CD8-positive, alpha-beta memory T cell (primary cell): Measurements from ENCODE around the gene ANGPTL1. TPM values are rescaled to one million over a fixed set of nuclear protein-coding genes. Genes with fewer than 3 reads are reported as not detected.
"Not testable (repeated sequence)": the region's sequence is repeated elsewhere in the genome, so short reads cannot be mapped to it uniquely, and the experiment has no call there.

ENCODE experiments used
- CTCF ChIA-PET: fragments of 350-600 bp; sonication (Branson Sonifier 250); formaldehyde crosslinking; loops from one replicate; lab custom pipeline; 2021; ENCODE audit warnings: antibody characterized with exemption; lab: Charles Lee
- POLR2A ChIA-PET: fragments of 350-600 bp; sonication (Branson Sonifier 250); formaldehyde crosslinking; loops from one replicate; lab custom pipeline; 2021; ENCODE audit warnings: antibody characterized with exemption; lab: Charles Lee
- DNase-seq, 5 donors: peaks; one replicate each; pipeline versions ENCODE4 v3.0.0 to v3.0.0-alpha.2; 2020 to 2022; ENCODE audit warnings: mixed read lengths in 1 of 5
- H3K27ac ChIP-seq: one replicate; pipeline ENCODE4 v1.7.0; 2013; ENCODE audit warnings: low read depth, mild to moderate bottlenecking, low read length, moderate library complexity
- H3K27me3 ChIP-seq: 2 replicates; pipeline ENCODE4 v1.7.0; 2013; ENCODE audit warnings: low read length, mild to moderate bottlenecking; ENCODE audit not compliant: insufficient read depth, poor library complexity, severe bottlenecking
- H3K36me3 ChIP-seq: 2 replicates; pipeline ENCODE4 v1.7.0; 2013; ENCODE audit warnings: mild to moderate bottlenecking, low read length, moderate library complexity; ENCODE audit not compliant: insufficient read depth
- H3K4me1 ChIP-seq: 2 replicates; pipeline ENCODE4 v1.7.0; 2013; ENCODE audit warnings: mild to moderate bottlenecking, low read length, moderate library complexity; ENCODE audit not compliant: insufficient read depth
- H3K4me3 ChIP-seq: 2 replicates; pipeline ENCODE4 v1.7.0; 2013; ENCODE audit warnings: mild to moderate bottlenecking, low read length
- H3K9me3 ChIP-seq: 2 replicates; pipeline ENCODE4 v1.7.0; 2013; ENCODE audit warnings: mild to moderate bottlenecking, low read length
- H3K27ac Mint-ChIP-seq, 8 donors: one replicate each; pipeline ENCODE4 v1.8.0; 2020 to 2021; ENCODE audit warnings: mixed read lengths in 8 of 8, mild to moderate bottlenecking in 6 of 8, inconsistent platforms in 3 of 8, moderate library complexity in 3 of 8
- H3K27me3 Mint-ChIP-seq, 2 donors: one replicate each; pipeline ENCODE4 v1.8.0; 2020 to 2021; ENCODE audit warnings: mixed read lengths in 2 of 2, mild to moderate bottlenecking in 1 of 2, moderate library complexity in 1 of 2
- H3K36me3 Mint-ChIP-seq, 3 donors: one replicate each; pipeline ENCODE4 v1.8.0; 2020 to 2021; ENCODE audit warnings: mixed read lengths in 3 of 3, inconsistent platforms in 1 of 3, mild to moderate bottlenecking in 1 of 3
- H3K4me1 Mint-ChIP-seq, 3 donors: one replicate each; pipeline ENCODE4 v1.8.0; 2020 to 2021; ENCODE audit warnings: mixed read lengths in 3 of 3, inconsistent platforms in 1 of 3, mild to moderate bottlenecking in 1 of 3
- H3K4me3 Mint-ChIP-seq, 7 donors: one replicate each; pipeline ENCODE4 v1.8.0; 2020 to 2021; ENCODE audit warnings: mixed read lengths in 7 of 7, mild to moderate bottlenecking in 6 of 7, moderate library complexity in 4 of 7, inconsistent platforms in 2 of 7
- H3K9me3 Mint-ChIP-seq, 5 donors: one replicate each; pipeline ENCODE4 v1.8.0; 2020 to 2022; ENCODE audit warnings: mixed read lengths in 5 of 5, mild to moderate bottlenecking in 3 of 5, moderate library complexity in 2 of 5, inconsistent platforms in 1 of 5
- polyA plus RNA-seq: library from polyadenylated mRNA; unstranded; fragments of 300-500 nt; fragmentation: Illumina TruSeq; gene quantifications from one replicate; pipeline ENCODE4 v1.2.3, GENCODE V29; 2021
- total RNA-seq, 2 experiments: library from RNA; stranded (reverse); gene quantifications; one replicate each; pipeline ENCODE4 v1.2.3, GENCODE V29; 2021

ANGPTL1 gene
- total and polyA plus RNA-seq, 3 experiments from 2014 or later = not detected

DNA sequence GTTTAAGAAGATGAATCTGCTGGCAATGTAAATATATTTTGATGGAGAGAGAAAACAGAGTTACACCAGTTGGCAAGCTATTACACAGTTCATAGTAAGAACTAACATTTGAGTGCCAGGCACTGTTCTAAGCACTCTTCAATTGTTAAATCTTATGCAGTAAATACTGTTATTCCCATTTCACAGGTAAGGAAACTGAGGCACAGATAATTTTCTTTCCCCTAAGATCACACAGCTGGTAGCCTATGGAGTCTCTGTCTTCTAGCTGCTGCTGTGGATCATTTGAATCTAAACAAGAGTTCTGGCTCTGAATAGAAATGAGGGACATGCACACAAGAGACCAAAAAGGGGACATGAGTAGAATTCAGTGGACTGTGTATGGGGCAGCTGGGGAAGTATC is 8.0 kb downstream of the ANGPTL1 start:
- no peak for DNase-seq
- POLR2A ChIA-PET = no interaction called here
- H3K4me3 Mint-ChIP-seq = no peak overlapping the region
- Histone ChIP-seq H3K36me3 (no peaks in the 10 kb centered on the region), H3K9me3 (no peaks in the 10 kb centered on the region), H3K27ac (no peak overlapping the region), H3K4me1 (no peaks in the 10 kb centered on the region), H3K4me3 (no peak overlapping the region), H3K27me3 (no peaks in the 10 kb centered on the region)
- no peaks in the 10 kb centered on the region for H3K9me3 Mint-ChIP-seq
- H3K27ac Mint-ChIP-seq = no peak overlapping the region
- CTCF ChIA-PET = no interaction called here
- H3K4me1 Mint-ChIP-seq = peaks cover 3 to 12% (median 11%) of the 10 kb centered on the region in 3 donors
- H3K27me3 Mint-ChIP-seq = peaks cover 1 to 14% of the 10 kb centered on the region in 2 donors
- H3K36me3 Mint-ChIP-seq = peaks cover 0 to 2% (median 1%) of the 10 kb centered on the region in 3 donors

DNA sequence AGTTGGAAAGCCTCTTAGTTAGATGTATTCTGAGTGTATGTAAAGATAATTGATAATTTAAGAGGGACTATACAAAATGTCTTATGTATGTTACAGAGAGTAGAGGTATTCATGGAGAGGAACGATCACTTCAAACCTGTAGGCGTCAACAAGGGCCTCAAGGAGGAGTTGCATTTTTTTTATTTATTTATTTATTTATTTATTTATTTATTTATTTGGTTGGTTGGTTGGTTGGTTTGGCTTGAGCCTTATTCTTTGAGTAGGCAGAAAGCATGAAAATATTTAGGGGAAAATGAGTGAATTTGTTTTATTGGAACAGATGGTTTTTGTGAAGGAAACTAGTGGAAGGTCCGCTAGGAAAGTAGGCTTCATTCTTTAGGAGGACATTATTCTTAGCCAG is 8.5 kb downstream of the ANGPTL1 start:
- H3K27ac ChIP-seq = no peak overlapping the region
- no peaks in the 10 kb centered on the region for H3K9me3 ChIP-seq
- H3K4me3 ChIP-seq = no peak overlapping the region
- ChIA-PET CTCF (no interaction called here), POLR2A (no interaction called here)
- peaks cover 1 to 14% of the 10 kb centered on the region in 2 donors for H3K27me3 Mint-ChIP-seq
- no peak overlapping the region for H3K4me3 Mint-ChIP-seq
- H3K4me1 ChIP-seq = no peaks in the 10 kb centered on the region
- peaks cover 0 to 2% (median 1%) of the 10 kb centered on the region in 3 donors for H3K36me3 Mint-ChIP-seq
- no peak for DNase-seq
- H3K4me1 Mint-ChIP-seq = peaks cover 0 to 8% (median 7%) of the 10 kb centered on the region in 3 donors
- no peaks in the 10 kb centered on the region for H3K36me3 ChIP-seq
- H3K9me3 Mint-ChIP-seq = no peaks in the 10 kb centered on the region
- no peaks in the 10 kb centered on the region for H3K27me3 ChIP-seq
- H3K27ac Mint-ChIP-seq = no peak overlapping the region

DNA sequence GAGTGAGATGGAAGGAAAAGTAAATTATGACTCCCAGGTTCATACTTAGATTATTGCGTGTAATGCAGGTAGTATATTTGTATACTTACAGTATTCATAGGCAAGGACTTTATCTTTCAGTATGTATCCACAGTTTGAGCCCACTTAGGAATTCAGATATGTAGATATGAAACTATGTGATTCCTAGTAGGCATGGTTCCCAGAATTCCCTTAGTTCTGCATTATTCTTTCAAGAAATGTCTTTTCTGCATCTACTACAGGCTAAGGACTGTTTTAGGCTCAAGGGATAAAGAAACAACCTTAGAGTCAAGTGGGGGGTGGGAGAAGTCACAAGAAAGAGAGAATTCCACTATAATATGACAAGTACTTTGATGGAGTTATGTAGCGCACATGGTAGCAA is 13.8 kb downstream of the ANGPTL1 start:
- no peak overlapping the region for H3K4me3 Mint-ChIP-seq
- DNase-seq = no peak
- no peak overlapping the region for H3K4me3 ChIP-seq
- H3K36me3 Mint-ChIP-seq = peaks cover 0 to 1% (median 0%) of the 10 kb centered on the region in 3 donors
- no peak overlapping the region for H3K27ac ChIP-seq
- ChIA-PET POLR2A (no interaction called here), CTCF (no interaction called here)
- no peak overlapping the region for H3K27ac Mint-ChIP-seq
- peaks cover 1 to 5% of the 10 kb centered on the region in 2 donors for H3K27me3 Mint-ChIP-seq
- no peaks in the 10 kb centered on the region for H3K9me3 ChIP-seq
- H3K9me3 Mint-ChIP-seq = no peaks in the 10 kb centered on the region
- H3K27me3 ChIP-seq = no peaks in the 10 kb centered on the region
- no peaks in the 10 kb centered on the region for H3K4me1 ChIP-seq
- no peaks in the 10 kb centered on the region for H3K4me1 Mint-ChIP-seq
- no peaks in the 10 kb centered on the region for H3K36me3 ChIP-seq

DNA sequence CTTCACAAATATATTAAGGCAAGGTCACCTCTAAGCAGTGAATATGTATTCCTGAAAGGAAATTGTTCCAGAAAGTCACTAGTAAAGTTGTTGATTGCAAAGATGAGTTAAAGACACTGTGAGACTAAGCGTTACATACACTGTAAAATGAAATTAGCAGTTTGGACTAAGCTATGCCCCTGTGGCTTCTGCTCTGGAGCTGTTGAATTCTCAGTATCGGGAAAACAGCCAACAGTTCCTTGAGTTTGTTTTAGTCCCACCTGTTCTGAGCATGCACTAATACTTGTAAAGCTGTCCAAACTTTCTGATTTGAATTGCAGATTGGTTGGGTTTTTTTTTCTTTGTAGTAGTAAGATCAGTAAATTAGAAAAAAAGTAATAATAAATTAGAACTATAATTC is 21.0 kb downstream of the ANGPTL1 start:
- H3K27ac ChIP-seq = no peak overlapping the region
- no peak overlapping the region for H3K4me3 ChIP-seq
- Mint-ChIP-seq H3K4me3 (no peak overlapping the region), H3K27ac (no peak overlapping the region), H3K4me1 (no peaks in the 10 kb centered on the region), H3K36me3 (no peaks in the 10 kb centered on the region), H3K27me3 (no peaks in the 10 kb centered on the region), H3K9me3 (no peaks in the 10 kb centered on the region)
- POLR2A ChIA-PET = no interaction called here
- CTCF ChIA-PET = no interaction called here
- H3K4me1 ChIP-seq = no peaks in the 10 kb centered on the region
- no peaks in the 10 kb centered on the region for H3K27me3 ChIP-seq
- no peaks in the 10 kb centered on the region for H3K36me3 ChIP-seq
- no peak for DNase-seq
- no peaks in the 10 kb centered on the region for H3K9me3 ChIP-seq

DNA sequence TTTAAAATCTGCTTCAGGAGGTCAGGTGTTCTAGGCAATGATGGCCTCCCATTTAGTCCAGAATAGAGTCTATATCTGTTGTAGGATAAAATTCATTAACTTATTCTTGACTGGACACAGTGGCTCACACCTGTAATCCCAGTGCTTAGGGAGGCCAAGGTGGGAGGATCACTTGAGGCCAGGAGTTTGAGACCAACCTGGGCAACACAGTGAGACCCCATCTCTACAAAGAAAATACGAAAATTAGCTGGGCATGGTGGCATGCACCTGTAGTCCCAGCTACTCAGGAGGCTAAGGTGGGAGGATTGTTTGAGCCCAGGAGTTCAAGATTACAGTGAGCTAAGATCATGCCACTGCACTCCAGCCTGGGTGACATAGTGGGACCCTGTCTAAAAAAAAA is 23.0 kb downstream of the ANGPTL1 start:
- H3K36me3 ChIP-seq, H3K27me3 Mint-ChIP-seq, H3K36me3 Mint-ChIP-seq, DNase-seq, H3K9me3 Mint-ChIP-seq, H3K4me3 Mint-ChIP-seq, H3K9me3 ChIP-seq, H3K4me1 ChIP-seq, H3K27ac ChIP-seq, POLR2A ChIA-PET, CTCF ChIA-PET, H3K4me1 Mint-ChIP-seq, H3K4me3 ChIP-seq, H3K27me3 ChIP-seq, H3K27ac Mint-ChIP-seq: not testable (repeated sequence)

DNA sequence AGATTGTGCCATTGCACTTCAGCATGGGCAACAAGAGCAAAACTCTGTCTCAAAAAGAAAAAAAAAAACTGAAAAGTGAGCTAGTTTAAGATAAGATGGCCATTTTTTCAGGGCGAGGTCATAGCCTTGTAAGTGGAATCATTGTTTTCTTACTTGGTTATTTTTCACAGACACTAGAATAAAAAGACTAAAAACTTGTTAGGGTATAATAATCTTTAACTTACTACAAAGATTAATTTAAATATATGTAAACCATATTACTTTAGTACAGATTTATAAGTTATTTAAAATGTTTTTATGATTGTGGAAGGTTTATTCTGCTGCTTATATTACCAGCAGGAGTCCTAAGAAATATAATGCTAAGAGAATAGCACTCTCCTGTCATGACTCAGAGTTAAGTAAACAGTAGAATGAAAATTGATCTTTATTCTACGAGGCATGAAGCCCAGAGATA is 23.5 kb downstream of the ANGPTL1 start:
- Histone ChIP-seq H3K36me3 (no peaks in the 10 kb centered on the region), H3K4me3 (no peak overlapping the region), H3K27me3 (no peaks in the 10 kb centered on the region), H3K4me1 (no peaks in the 10 kb centered on the region), H3K27ac (no peak overlapping the region), H3K9me3 (no peaks in the 10 kb centered on the region)
- ChIA-PET CTCF (no interaction called here), POLR2A (no interaction called here)
- Mint-ChIP-seq H3K27ac (no peak overlapping the region), H3K27me3 (no peaks in the 10 kb centered on the region), H3K4me1 (no peaks in the 10 kb centered on the region), H3K9me3 (peaks cover 0 to 3% (median 0%) of the 10 kb centered on the region in 5 donors), H3K4me3 (no peak overlapping the region), H3K36me3 (no peaks in the 10 kb centered on the region)
- no peak for DNase-seq

DNA sequence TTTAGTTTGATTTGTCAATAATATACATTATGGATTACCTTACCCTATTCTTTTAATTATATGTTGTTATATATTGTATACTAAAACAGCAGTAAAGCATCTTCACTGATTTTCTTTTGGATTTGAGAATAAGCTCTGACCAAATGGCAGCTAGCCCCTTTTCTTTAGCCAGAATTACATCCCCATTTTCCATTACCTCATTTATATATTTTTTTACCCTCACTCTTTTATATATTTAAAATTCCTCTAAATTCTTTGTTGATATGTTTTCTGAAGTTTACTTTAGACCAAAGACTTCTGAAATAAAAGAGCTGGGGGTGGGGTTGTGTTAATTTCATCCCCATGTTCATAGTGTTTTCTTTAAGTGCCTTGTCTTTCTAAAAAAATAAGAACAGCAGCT is 24.6 kb downstream of the ANGPTL1 start:
- peaks cover 0 to 3% (median 0%) of the 10 kb centered on the region in 5 donors for H3K9me3 Mint-ChIP-seq
- Histone ChIP-seq H3K36me3 (no peaks in the 10 kb centered on the region), H3K27me3 (no peaks in the 10 kb centered on the region), H3K27ac (no peak overlapping the region), H3K4me1 (no peaks in the 10 kb centered on the region), H3K4me3 (no peak overlapping the region), H3K9me3 (no peaks in the 10 kb centered on the region)
- ChIA-PET POLR2A (no interaction called here), CTCF (no interaction called here)
- DNase-seq = no peak
- H3K36me3 Mint-ChIP-seq = no peaks in the 10 kb centered on the region
- H3K4me1 Mint-ChIP-seq = no peaks in the 10 kb centered on the region
- H3K4me3 Mint-ChIP-seq = no peak overlapping the region
- H3K27me3 Mint-ChIP-seq = no peaks in the 10 kb centered on the region
- H3K27ac Mint-ChIP-seq = no peak overlapping the region

DNA sequence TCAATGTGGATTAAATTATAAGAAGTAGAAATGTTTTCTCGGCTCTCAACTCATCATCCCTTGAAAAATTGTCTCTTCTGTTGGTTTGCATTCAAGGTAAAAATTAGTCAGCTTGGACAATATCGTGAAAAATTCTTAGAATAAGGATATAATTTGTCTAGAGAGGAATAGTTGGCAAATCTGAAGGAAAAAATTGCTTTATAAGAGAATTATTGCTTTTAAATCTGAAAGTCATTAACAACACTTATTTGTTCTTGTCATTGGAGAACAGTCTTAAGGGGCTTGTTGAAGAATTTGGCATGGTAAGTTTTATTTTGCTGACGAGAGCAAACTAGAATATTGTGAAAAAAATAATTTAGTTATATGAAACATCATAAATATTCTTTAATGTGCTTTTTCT is 26.4 kb downstream of the ANGPTL1 start:
- Histone ChIP-seq H3K27me3 (no peaks in the 10 kb centered on the region), H3K4me1 (no peaks in the 10 kb centered on the region), H3K27ac (no peak overlapping the region), H3K4me3 (no peak overlapping the region), H3K36me3 (no peaks in the 10 kb centered on the region), H3K9me3 (no peaks in the 10 kb centered on the region)
- ChIA-PET CTCF (no interaction called here), POLR2A (no interaction called here)
- no peaks in the 10 kb centered on the region for H3K36me3 Mint-ChIP-seq
- H3K4me3 Mint-ChIP-seq = no peak overlapping the region
- H3K27ac Mint-ChIP-seq = peak overlapping the region in 1 of 8 donors; percentile 50
- H3K4me1 Mint-ChIP-seq = no peaks in the 10 kb centered on the region
- peaks cover 0 to 4% (median 1%) of the 10 kb centered on the region in 5 donors for H3K9me3 Mint-ChIP-seq
- DNase-seq = no peak
- H3K27me3 Mint-ChIP-seq = no peaks in the 10 kb centered on the region

DNA sequence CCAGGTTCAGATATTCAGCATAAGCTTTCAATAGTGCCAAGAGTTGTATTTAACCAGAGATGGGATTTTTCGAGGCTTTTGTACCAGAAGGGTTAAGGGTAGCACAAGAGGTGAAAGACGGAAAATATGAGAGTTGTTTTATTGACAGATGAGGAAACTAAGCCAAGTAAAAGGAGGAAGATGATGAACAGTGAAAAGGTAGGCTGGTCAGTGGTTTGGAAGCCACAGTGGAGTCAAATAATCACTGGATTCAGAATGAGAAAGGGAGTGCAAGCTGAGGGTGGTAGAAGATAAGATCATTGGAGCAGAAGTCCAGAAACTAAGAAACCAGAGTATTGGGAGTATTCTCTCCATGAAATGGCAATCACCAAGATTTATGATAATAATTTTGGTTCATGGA is 45.7 kb downstream of the ANGPTL1 start:
- ChIA-PET CTCF (no interaction called here), POLR2A (no interaction called here)
- H3K27me3 ChIP-seq = no peaks in the 10 kb centered on the region
- no peak overlapping the region for H3K4me3 ChIP-seq
- H3K27ac ChIP-seq = no peak overlapping the region
- Mint-ChIP-seq H3K36me3 (peaks cover 0 to 14% (median 2%) of the 10 kb centered on the region in 3 donors), H3K4me1 (no peaks in the 10 kb centered on the region), H3K27ac (no peak overlapping the region), H3K27me3 (peaks cover 0 to 17% of the 10 kb centered on the region in 2 donors), H3K4me3 (no peak overlapping the region), H3K9me3 (peaks cover 0 to 4% (median 0%) of the 10 kb centered on the region in 5 donors)
- H3K9me3 ChIP-seq = no peaks in the 10 kb centered on the region
- H3K4me1 ChIP-seq = no peaks in the 10 kb centered on the region
- DNase-seq = no peak
- H3K36me3 ChIP-seq = no peaks in the 10 kb centered on the region
